ENCODE measurements around the gene ABCD1.

DNA sequence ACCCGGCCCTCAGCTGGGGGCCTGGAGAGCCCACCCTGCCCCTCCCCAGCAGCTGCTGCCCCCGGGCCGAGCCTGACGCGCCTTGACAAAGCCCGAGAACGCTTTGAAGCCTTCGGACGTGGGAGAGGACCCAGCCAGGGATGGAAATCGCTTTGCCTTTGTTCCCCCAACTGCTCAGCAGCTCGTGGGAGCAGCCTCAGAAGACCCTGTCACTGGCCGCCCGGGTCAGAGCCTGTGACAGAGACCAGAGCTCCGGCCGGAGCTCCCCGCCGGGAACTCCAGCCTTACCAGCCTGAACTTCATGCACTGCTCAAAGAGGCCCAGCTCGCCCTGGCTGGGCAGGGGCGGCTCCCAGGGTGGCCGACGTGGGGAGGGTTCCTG is 39.5 kb upstream of the ABCD1 start:
- TF ChIP-seq, protein P1, sequence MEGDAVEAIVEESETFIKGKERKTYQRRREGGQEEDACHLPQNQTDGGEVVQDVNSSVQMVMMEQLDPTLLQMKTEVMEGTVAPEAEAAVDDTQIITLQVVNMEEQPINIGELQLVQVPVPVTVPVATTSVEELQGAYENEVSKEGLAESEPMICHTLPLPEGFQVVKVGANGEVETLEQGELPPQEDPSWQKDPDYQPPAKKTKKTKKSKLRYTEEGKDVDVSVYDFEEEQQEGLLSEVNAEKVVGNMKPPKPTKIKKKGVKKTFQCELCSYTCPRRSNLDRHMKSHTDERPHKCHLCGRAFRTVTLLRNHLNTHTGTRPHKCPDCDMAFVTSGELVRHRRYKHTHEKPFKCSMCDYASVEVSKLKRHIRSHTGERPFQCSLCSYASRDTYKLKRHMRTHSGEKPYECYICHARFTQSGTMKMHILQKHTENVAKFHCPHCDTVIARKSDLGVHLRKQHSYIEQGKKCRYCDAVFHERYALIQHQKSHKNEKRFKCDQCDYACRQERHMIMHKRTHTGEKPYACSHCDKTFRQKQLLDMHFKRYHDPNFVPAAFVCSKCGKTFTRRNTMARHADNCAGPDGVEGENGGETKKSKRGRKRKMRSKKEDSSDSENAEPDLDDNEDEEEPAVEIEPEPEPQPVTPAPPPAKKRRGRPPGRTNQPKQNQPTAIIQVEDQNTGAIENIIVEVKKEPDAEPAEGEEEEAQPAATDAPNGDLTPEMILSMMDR (IDR thresholded peaks at IDR 0.05): no peak
- TF ChIP-seq POLR2A (IDR thresholded peaks at IDR 0.05): no peak
